SIG-M5 (cell line): ENCODE measurements around the gene RRBP1.

Source experiments
- DNase-seq: peaks from one replicate; lab custom pipeline; 2025; lab: John Stamatoyannopoulos, UW

Gene RRBP1

GRCh38 chr20:17682103-17682888, at the start of gene RRBP1:
RRBP1 (minus strand) TSS chr20:17682242; CDS start chr20:17660507, 21,735 bp downstream.
- peak; percentile 77 for DNase-seq

- DNase-seq = no peak
These were observed 49.2 kb upstream of the RRBP1 start for GRCh38 chr20:17731233-17731632.

- DNase-seq = no peak
These were observed 48.0 kb upstream of the RRBP1 start for GRCh38 chr20:17730071-17730470.

- DNase-seq = no peak
These were observed 46.0 kb upstream of the RRBP1 start for GRCh38 chr20:17728074-17728473.

- no peak for DNase-seq
These were observed 45.3 kb upstream of the RRBP1 start for GRCh38 chr20:17727351-17727750.

- DNase-seq = no peak
These were observed 44.9 kb upstream of the RRBP1 start for GRCh38 chr20:17726902-17727301.

GRCh38 chr20:17725094-17725835, 43.2 kb upstream of the RRBP1 start:
- no peak for DNase-seq

- no peak for DNase-seq
These were observed 41.3 kb upstream of the RRBP1 start for GRCh38 chr20:17723301-17723691.

GRCh38 chr20:17722493-17723300, 40.7 kb upstream of the RRBP1 start:
- DNase-seq = no peak

GRCh38 chr20:17721802-17722486, 39.9 kb upstream of the RRBP1 start:
- DNase-seq = no peak

GRCh38 chr20:17720755-17721154, 38.7 kb upstream of the RRBP1 start:
- DNase-seq = no peak

- no peak for DNase-seq
These were observed 34.3 kb upstream of the RRBP1 start for GRCh38 chr20:17716331-17716730.

- DNase-seq = no peak
These were observed 33.0 kb upstream of the RRBP1 start for GRCh38 chr20:17715075-17715474.

- no peak for DNase-seq
These were observed 32.6 kb upstream of the RRBP1 start for GRCh38 chr20:17714597-17714996.

GRCh38 chr20:17712708-17713107, 30.7 kb upstream of the RRBP1 start:
- DNase-seq = no peak

- no peak for DNase-seq
These were observed 30.2 kb upstream of the RRBP1 start for GRCh38 chr20:17712201-17712600.

GRCh38 chr20:17711267-17711627, 29.2 kb upstream of the RRBP1 start:
- no peak for DNase-seq

- DNase-seq = no peak
These were observed 28.6 kb upstream of the RRBP1 start for GRCh38 chr20:17710379-17711266.

GRCh38 chr20:17709361-17710293, 27.6 kb upstream of the RRBP1 start:
- DNase-seq = no peak
